GM06990 (cell line): ENCODE data around the gene CYP11A1.

Experiments used
- DNase-seq: peaks from one replicate; pipeline ENCODE4 v3.0.0-alpha.2; 2011; ENCODE audit not compliant: insufficient read length; ENCODE audit errors: extremely low read depth
- H3K27me3 ChIP-seq: replicated peaks from 2 replicates; pipeline ENCODE4 v1.6.0; 2011; ENCODE audit warnings: low read length; ENCODE audit not compliant: control insufficient read depth, insufficient read depth
- H3K36me3 ChIP-seq: 2 replicates; pipeline ENCODE4 v1.5.1; 2011; ENCODE audit warnings: low read length; ENCODE audit not compliant: control insufficient read depth, insufficient read depth
- H3K4me3 ChIP-seq: replicated peaks from 2 replicates; pipeline ENCODE4 v1.5.1; 2011; ENCODE audit warnings: low read depth, mild to moderate bottlenecking, control low read depth, low read length
- CTCF ChIP-seq: IDR thresholded peaks from 2 replicates; pipeline ENCODE4 v1.5.1; 2011; ENCODE audit warnings: low read length, control low read depth, mild to moderate bottlenecking, inconsistent platforms; ENCODE audit not compliant: insufficient read depth, poor library complexity, severe bottlenecking

Gene CYP11A1

GRCh38 chr15:74333662-74334061, 33.8 kb downstream of the CYP11A1 start:
- Histone ChIP-seq H3K4me3 (no peak overlapping the region), H3K27me3 (no peaks in the 10 kb centered on the region), H3K36me3 (no peaks in the 10 kb centered on the region)
- TF ChIP-seq CTCF: no peak
- no peak for DNase-seq

- H3K4me3 ChIP-seq: no peak overlapping the region
- TF ChIP-seq CTCF: no peak
- DNase-seq: no peak
- H3K36me3 ChIP-seq: no peaks in the 10 kb centered on the region
- H3K27me3 ChIP-seq: no peaks in the 10 kb centered on the region
Observed at GRCh38 chr15:74333093-74333492, 34.4 kb downstream of the CYP11A1 start.

- H3K4me3 ChIP-seq: no peak overlapping the region
- TF ChIP-seq CTCF: no peak
- H3K27me3 ChIP-seq: no peaks in the 10 kb centered on the region
- DNase-seq: no peak
- no peaks in the 10 kb centered on the region for H3K36me3 ChIP-seq
Observed at GRCh38 chr15:74332611-74333010, 34.8 kb downstream of the CYP11A1 start.

- Histone ChIP-seq H3K27me3 (no peaks in the 10 kb centered on the region), H3K36me3 (no peaks in the 10 kb centered on the region), H3K4me3 (no peak overlapping the region)
- DNase-seq: no peak
- no peak for TF ChIP-seq CTCF
Observed at GRCh38 chr15:74332011-74332410, 35.4 kb downstream of the CYP11A1 start.

- H3K4me3 ChIP-seq: no peak overlapping the region
- H3K36me3 ChIP-seq: no peaks in the 10 kb centered on the region
- no peak for DNase-seq
- no peak for TF ChIP-seq CTCF
- H3K27me3 ChIP-seq: no peaks in the 10 kb centered on the region
Observed at GRCh38 chr15:74330861-74331408, 36.5 kb downstream of the CYP11A1 start.
